GM18870 (cell line): ENCODE measurements around the gene ZNF790.
A peak's percentile ranks its signal among the peaks of the same experiment; 100 is the strongest.

ENCODE experiments used
- ATAC-seq: cut with Tn5 transposase; IDR thresholded peaks from one replicate; pipeline ENCODE4 v1.9.1; 2021; ENCODE audit warnings: moderate library complexity; ENCODE audit not compliant: unreplicated experiment

The ZNF790 gene

GRCh38 chr19:36772311-36773222 lies 65.6 kb downstream of the ZNF790 start, which contains the start of gene ZNF850:
ZNF850 (minus strand) TSS chr19:36772807; CDS start chr19:36762606, 10,201 bp downstream.
- peak; percentile 87 for ATAC-seq

DNA sequence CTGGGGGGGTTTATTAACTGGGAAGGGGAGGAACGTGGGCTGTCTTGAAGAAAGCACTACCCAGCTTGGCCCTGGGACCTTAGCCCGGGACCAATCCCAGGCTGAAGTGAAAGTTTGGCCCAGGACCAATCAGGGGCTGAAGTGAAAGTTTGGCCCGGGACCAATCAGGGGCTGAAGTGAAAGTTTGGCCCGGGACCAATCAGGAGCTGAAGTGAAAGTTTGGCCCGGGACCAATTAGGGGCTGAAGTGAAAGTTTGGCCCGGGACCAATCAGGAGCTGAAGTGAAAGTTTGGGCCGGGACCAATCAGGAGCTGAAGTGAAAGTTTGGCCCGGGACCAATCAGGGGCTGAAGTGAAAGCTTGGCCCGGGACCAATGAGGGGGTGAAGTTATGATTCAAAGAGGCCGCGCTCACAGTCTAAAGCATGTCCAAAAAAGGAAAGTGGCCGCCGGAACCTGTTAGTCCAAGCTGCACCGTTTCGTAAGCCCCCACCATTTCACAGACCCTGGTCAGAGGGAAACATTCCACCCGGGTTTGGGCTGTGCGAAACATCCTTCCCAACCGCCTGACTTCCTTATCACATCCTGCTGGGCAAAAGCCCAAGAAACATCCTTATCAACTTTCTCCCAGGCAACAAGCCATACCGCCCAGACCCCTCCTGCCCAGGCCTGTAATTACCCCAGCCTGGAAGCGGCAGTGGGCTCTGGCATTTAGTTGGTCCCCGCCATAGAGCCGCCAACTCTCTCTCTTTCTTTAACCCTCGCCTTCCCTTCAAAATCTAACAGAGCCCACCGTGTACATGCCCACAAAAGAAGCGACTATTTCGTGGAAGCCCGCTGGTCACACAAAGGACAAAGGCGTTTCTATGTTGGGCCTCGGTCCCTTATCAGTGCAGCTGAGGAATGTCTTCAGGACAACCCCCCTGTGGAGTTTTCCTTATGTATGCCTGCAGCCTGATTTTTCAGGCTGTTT lies 66.6 kb downstream of the ZNF790 start:
- no peak for ATAC-seq
